Measurements from ENCODE around the gene MAP4. TPM values are rescaled to one million over a fixed set of nuclear protein-coding genes. Genes with fewer than 3 reads are reported as not detected.

The MAP4 gene
- polyA plus RNA-seq, 1 donor from 2014 or later: 186 TPM

GRCh38 chr3:47985381-47985780 lies 30.8 kb downstream of the MAP4 start:
- H4K20me1 ChIP-seq (ENCODE audit: insufficient read depth): no peaks in the 10 kb centered on the region
- no peak overlapping the region for H3K4me2 ChIP-seq (ENCODE audit: low read length)
- H3K9me2 ChIP-seq (ENCODE audit: insufficient read depth, low read length): no peaks in the 10 kb centered on the region
- no peak overlapping the region for H3K27ac ChIP-seq (ENCODE audit: low read length)
- H3K9ac ChIP-seq (ENCODE audit: low read length): no peak overlapping the region
- H3F3A ChIP-seq (ENCODE audit: insufficient read depth, low read length, poor library complexity, severe bottlenecking): no peaks in the 10 kb centered on the region
- H3K36me3 ChIP-seq (ENCODE audit: insufficient read depth, low read length): no peaks in the 10 kb centered on the region
- TF ChIP-seq TAF1 (IDR thresholded peaks at IDR 0.05; ENCODE audit: low read depth) (no peak), REST (IDR thresholded peaks at IDR 0.05; ENCODE audit: borderline replicate concordance) (no peak), SMC3 (conservative IDR thresholded peaks at IDR 0.05; ENCODE audit: poor library complexity) (no peak), POLR2AphosphoS5 (IDR thresholded peaks at IDR 0.05) (no peak)
- no peaks in the 10 kb centered on the region for H3K27me3 ChIP-seq (ENCODE audit: insufficient read depth, low read depth, low read length)
- H3K9me3 ChIP-seq (ENCODE audit: low read length): no peaks in the 10 kb centered on the region
- no peak overlapping the region for H3K4me3 ChIP-seq (ENCODE audit: low read length)
- H3K79me2 ChIP-seq (replicated peaks; ENCODE audit: insufficient read depth, low read length): peaks cover 3% of the 10 kb centered on the region
- H2AFZ ChIP-seq (ENCODE audit: low read depth, low read length): no peak overlapping the region

GRCh38 chr3:47984075-47984728 lies 32.0 kb downstream of the MAP4 start:
- no peak overlapping the region for H3K9ac ChIP-seq (ENCODE audit: low read length)
- H3K4me2 ChIP-seq (ENCODE audit: low read length): no peak overlapping the region
- no peaks in the 10 kb centered on the region for H4K20me1 ChIP-seq (ENCODE audit: insufficient read depth)
- H2AFZ ChIP-seq (ENCODE audit: low read depth, low read length): no peak overlapping the region
- no peak for TF ChIP-seq REST (IDR thresholded peaks at IDR 0.05; ENCODE audit: borderline replicate concordance)
- TF ChIP-seq MXI1 (conservative IDR thresholded peaks at IDR 0.05; ENCODE audit: poor library complexity, severe bottlenecking): no peak
- TF ChIP-seq RAD21 (conservative IDR thresholded peaks at IDR 0.05): no peak
- TF ChIP-seq POLR2AphosphoS5 (IDR thresholded peaks at IDR 0.05): no peak
- TF ChIP-seq TAF1 (IDR thresholded peaks at IDR 0.05; ENCODE audit: low read depth): no peak
- TF ChIP-seq EP300 (conservative IDR thresholded peaks at IDR 0.05; ENCODE audit: poor library complexity, severe bottlenecking): no peak
- no peak for TF ChIP-seq CTCF (IDR thresholded peaks at IDR 0.05; ENCODE audit: poor library complexity, severe bottlenecking)
- no peak for TF ChIP-seq EZH2 (IDR thresholded peaks at IDR 0.05; ENCODE audit: borderline replicate concordance, insufficient read depth, low read length, poor library complexity, severe bottlenecking)
- no peak for TF ChIP-seq SMC3 (conservative IDR thresholded peaks at IDR 0.05; ENCODE audit: poor library complexity)
- no peaks in the 10 kb centered on the region for H3K27me3 ChIP-seq (ENCODE audit: insufficient read depth, low read depth, low read length)
- H3K9me2 ChIP-seq (ENCODE audit: insufficient read depth, low read length): no peaks in the 10 kb centered on the region
- H3K79me2 ChIP-seq (replicated peaks; ENCODE audit: insufficient read depth, low read length): peaks cover 3% of the 10 kb centered on the region
- H3K9me3 ChIP-seq (ENCODE audit: low read length): no peaks in the 10 kb centered on the region
- no peaks in the 10 kb centered on the region for H3K36me3 ChIP-seq (ENCODE audit: insufficient read depth, low read length)
- H3K27ac ChIP-seq (ENCODE audit: low read length): no peak overlapping the region
- no peak overlapping the region for H3K4me3 ChIP-seq (ENCODE audit: low read length)
- H3F3A ChIP-seq (ENCODE audit: insufficient read depth, low read length, poor library complexity, severe bottlenecking): no peaks in the 10 kb centered on the region
